ENCODE data around the gene NBPF1.
"Not testable (repeated sequence)": the region's sequence is repeated elsewhere in the genome, so short reads cannot be mapped to it uniquely, and the experiment has no call there.

DNA sequence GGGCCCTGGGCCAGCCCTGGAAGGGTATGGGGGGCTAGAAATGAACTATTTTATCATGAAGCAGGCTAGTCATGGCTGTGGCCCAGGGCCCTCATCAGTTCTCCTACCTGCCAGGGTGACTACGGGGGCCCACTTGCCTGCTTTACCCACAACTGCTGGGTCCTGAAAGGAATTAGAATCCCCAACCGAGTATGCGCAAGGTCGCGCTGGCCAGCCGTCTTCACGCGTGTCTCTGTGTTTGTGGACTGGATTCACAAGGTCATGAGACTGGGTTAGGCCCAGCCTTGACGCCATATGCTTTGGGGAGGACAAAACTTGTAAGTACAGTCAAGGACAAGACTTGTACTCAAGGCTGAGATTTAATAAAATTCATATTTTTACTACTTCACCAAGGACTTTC, 36.6 kb upstream of the NBPF1 start:
- TF ChIP-seq, protein P1, sequence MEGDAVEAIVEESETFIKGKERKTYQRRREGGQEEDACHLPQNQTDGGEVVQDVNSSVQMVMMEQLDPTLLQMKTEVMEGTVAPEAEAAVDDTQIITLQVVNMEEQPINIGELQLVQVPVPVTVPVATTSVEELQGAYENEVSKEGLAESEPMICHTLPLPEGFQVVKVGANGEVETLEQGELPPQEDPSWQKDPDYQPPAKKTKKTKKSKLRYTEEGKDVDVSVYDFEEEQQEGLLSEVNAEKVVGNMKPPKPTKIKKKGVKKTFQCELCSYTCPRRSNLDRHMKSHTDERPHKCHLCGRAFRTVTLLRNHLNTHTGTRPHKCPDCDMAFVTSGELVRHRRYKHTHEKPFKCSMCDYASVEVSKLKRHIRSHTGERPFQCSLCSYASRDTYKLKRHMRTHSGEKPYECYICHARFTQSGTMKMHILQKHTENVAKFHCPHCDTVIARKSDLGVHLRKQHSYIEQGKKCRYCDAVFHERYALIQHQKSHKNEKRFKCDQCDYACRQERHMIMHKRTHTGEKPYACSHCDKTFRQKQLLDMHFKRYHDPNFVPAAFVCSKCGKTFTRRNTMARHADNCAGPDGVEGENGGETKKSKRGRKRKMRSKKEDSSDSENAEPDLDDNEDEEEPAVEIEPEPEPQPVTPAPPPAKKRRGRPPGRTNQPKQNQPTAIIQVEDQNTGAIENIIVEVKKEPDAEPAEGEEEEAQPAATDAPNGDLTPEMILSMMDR (conservative IDR thresholded peaks at IDR 0.05; ENCODE audit: low read length): not testable (repeated sequence)
- not testable (repeated sequence) for TF ChIP-seq EZH2phosphoT487 (IDR thresholded peaks at IDR 0.05; ENCODE audit: borderline replicate concordance, low read depth, low read length)

Measured in OCI-LY7 (cell line).